Lower leg skin (tissue), 4 donors: Measurements from ENCODE around the gene DRD5. TPM values are rescaled to one million over a fixed set of nuclear protein-coding genes. Genes with fewer than 3 reads are reported as not detected.

ENCODE experiments used
- DNase-seq, 2 donors: peaks; one replicate each; pipeline ENCODE4 v3.0.0-alpha.2; 2019; ENCODE audit warnings: low spot score in 2 of 2
- H3K4me3 ChIP-seq: fragments of 200-600 bp; sonication (generic); 2 replicates; pipeline ENCODE4 v1.5.1; 2017; ENCODE audit warnings: mild to moderate bottlenecking, low read depth; ENCODE audit not compliant: poor library complexity, severe bottlenecking
- POLR2A ChIP-seq, 2 donors: fragments of 450-650 bp; IDR thresholded peaks; one replicate each; pipeline ENCODE4 v1.6.1; 2016 to 2017; ENCODE audit warnings: antibody characterized with exemption in 2 of 2, mild to moderate bottlenecking in 1 of 2, moderate library complexity in 1 of 2
- WGBS, 2 donors: methylation state at CpG; one replicate each; pipeline ENCODE4 v1.1.5; 2018; 5-methylcytosine and 5-hydroxymethylcytosine counted together
- intact Hi-C: fragments of 100-400 bp; cut with DNase I; formaldehyde crosslinking; loops from one replicate; pipeline ENCODE4 v1.15.0; 2023; ENCODE audit warnings: low total_unique reads
- total RNA-seq, 4 donors: library from RNA; depleted of rRNA; stranded (reverse); fragments of >200 nt; gene quantifications; one replicate each; pipeline ENCODE4 v1.1.0, GENCODE V29; 2016
- TF ChIP-seq, protein P1 (sequence below), 3 donors: fragments of 450-650 bp; IDR thresholded peaks; one replicate each; pipeline ENCODE4 v1.5.1; 2016; ENCODE audit warnings: antibody characterized with exemption in 3 of 3, mild to moderate bottlenecking in 3 of 3, moderate library complexity in 2 of 3

The DRD5 gene
- total RNA-seq, 4 donors from 2014 or later: 0.16 TPM; not detected in 3

- WGBS, 2 donors: 71 to 76% methylated on average over 5 of the region's 5 CpGs
- intact Hi-C loops: no loop called here
- DNase-seq: no peak
Measured at GRCh38 chr4:9808077-9808476, 26.6 kb downstream of the DRD5 start.

DNA sequence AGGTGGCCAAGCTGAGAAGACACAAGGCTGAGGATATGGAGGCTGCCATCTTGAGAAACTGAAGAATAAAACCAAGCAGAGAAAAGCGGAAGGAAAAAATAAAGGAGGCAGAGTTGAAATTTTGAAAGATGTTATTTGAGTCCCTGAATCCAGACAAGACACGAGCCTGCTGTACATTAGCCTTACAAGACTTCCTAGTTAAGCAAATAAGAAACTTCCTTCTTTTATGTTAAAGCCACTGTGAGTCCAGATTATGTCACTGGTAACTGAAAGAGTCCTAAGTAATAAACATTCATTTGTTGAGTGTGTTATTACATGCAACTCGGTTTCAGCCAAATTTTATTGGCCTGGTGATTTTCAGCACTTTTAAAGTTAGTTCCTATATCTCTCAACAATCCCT lies 30.4 kb downstream of the DRD5 start:
- no peak for DNase-seq
- no peak for TF ChIP-seq POLR2A (IDR thresholded peaks at IDR 0.05)
- TF ChIP-seq, protein P1, sequence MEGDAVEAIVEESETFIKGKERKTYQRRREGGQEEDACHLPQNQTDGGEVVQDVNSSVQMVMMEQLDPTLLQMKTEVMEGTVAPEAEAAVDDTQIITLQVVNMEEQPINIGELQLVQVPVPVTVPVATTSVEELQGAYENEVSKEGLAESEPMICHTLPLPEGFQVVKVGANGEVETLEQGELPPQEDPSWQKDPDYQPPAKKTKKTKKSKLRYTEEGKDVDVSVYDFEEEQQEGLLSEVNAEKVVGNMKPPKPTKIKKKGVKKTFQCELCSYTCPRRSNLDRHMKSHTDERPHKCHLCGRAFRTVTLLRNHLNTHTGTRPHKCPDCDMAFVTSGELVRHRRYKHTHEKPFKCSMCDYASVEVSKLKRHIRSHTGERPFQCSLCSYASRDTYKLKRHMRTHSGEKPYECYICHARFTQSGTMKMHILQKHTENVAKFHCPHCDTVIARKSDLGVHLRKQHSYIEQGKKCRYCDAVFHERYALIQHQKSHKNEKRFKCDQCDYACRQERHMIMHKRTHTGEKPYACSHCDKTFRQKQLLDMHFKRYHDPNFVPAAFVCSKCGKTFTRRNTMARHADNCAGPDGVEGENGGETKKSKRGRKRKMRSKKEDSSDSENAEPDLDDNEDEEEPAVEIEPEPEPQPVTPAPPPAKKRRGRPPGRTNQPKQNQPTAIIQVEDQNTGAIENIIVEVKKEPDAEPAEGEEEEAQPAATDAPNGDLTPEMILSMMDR (IDR thresholded peaks at IDR 0.05): no peak
- 79 to 83% methylated on average over 3 of the region's 3 CpGs for WGBS, 2 donors
- intact Hi-C loops: no loop called here
- H3K4me3 ChIP-seq: no peak overlapping the region

More at GRCh38 chr4:9808077-9808476, 26.6 kb downstream of the DRD5 start:
- no peak overlapping the region for H3K4me3 ChIP-seq
- TF ChIP-seq, protein P1 (IDR thresholded peaks at IDR 0.05): no peak
- TF ChIP-seq POLR2A (IDR thresholded peaks at IDR 0.05): no peak

- TF ChIP-seq, protein P1 (IDR thresholded peaks at IDR 0.05): no peak
- no peak for TF ChIP-seq POLR2A (IDR thresholded peaks at IDR 0.05)
- intact Hi-C loops: no loop called here
- no peak overlapping the region for H3K4me3 ChIP-seq
- WGBS, 2 donors: 45 to 48% methylated on average over 4 of the region's 4 CpGs
- no peak for DNase-seq
Measured at GRCh38 chr4:9812501-9813340, 31.3 kb downstream of the DRD5 start.

DNA sequence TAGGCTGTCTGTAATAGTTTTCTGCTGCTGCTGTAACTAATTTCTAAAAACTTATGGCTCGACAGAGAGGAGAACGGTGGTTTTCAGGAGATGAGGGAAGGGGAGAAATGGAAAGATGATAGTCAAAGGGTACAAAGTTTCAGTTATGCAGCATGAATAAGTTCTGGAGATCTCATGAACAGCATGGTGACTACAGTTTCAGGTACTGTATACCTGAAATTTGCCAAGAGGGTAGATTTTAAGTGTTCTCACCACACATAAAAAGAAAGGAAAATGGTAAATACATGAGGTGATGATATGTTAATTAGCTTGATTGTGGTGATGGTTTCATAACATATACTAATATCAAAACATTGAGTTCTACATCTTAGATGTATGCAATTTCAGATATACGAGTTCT lies 34.9 kb downstream of the DRD5 start:
- WGBS, 2 donors: 91 to 92% methylated on average over 3 of the region's 3 CpGs
- TF ChIP-seq, protein P1 (IDR thresholded peaks at IDR 0.05): no peak
- TF ChIP-seq POLR2A (IDR thresholded peaks at IDR 0.05): no peak
- no peak for DNase-seq
- intact Hi-C loops: no loop called here
- H3K4me3 ChIP-seq: no peak overlapping the region

GRCh38 chr4:9820343-9820742 lies 38.9 kb downstream of the DRD5 start:
- intact Hi-C loops: no loop called here
- WGBS, 2 donors: 74 to 76% methylated on average over 5 of the region's 5 CpGs
- DNase-seq: no peak
- TF ChIP-seq, protein P1 (IDR thresholded peaks at IDR 0.05): no peak
- TF ChIP-seq POLR2A (IDR thresholded peaks at IDR 0.05): no peak
- H3K4me3 ChIP-seq: no peak overlapping the region
